Thoracic aorta (tissue), 2 donors: ENCODE results near the gene ZNF654. TPM values are rescaled to one million over a fixed set of nuclear protein-coding genes. Genes with fewer than 3 reads are reported as not detected.

ENCODE experiments used
- ATAC-seq: fragments of 150-250 bp; one replicate; pipeline ENCODE4 v1.8.0; 2017; ENCODE audit warnings: low read depth; ENCODE audit not compliant: insufficient number of reproducible peaks, low FRiP score
- DNase-seq: peaks from one replicate; pipeline ENCODE4 v3.0.0-alpha.2; 2020; ENCODE audit warnings: low spot score
- H3K27ac ChIP-seq, 2 donors: fragments of 200-600 bp; sonication (generic); 1 replicate in 1 of 2; 2 replicates in 1 of 2; pipeline ENCODE4 v1.5.1; 2016; ENCODE audit warnings: mild to moderate bottlenecking in 2 of 2, moderate library complexity in 2 of 2
- H3K27me3 ChIP-seq: fragments of 200-600 bp; sonication (generic); replicated peaks from 2 replicates; pipeline ENCODE4 v1.6.0; 2016; ENCODE audit warnings: mild to moderate bottlenecking; ENCODE audit not compliant: insufficient read depth
- H3K36me3 ChIP-seq: fragments of 200-600 bp; sonication (generic); one replicate; pipeline ENCODE4 v1.5.1; 2016
- H3K4me1 ChIP-seq, 2 donors: fragments of 200-600 bp; sonication (generic); 1 replicate in 1 of 2; 2 replicates in 1 of 2; pipeline versions ENCODE4 v1.5.1 to v1.6.0; 2016; ENCODE audit warnings: low read depth in 2 of 2, mild to moderate bottlenecking in 1 of 2; ENCODE audit not compliant: control insufficient read depth in 1 of 2
- H3K4me3 ChIP-seq: fragments of 200-600 bp; sonication (generic); 2 replicates; pipeline ENCODE4 v1.5.1; 2016; ENCODE audit warnings: mild to moderate bottlenecking
- H3K9me3 ChIP-seq: fragments of 200-600 bp; sonication (generic); 2 replicates; pipeline ENCODE4 v1.5.1; 2016
- total RNA-seq, 2 donors: library from RNA; depleted of rRNA; stranded (reverse); fragments of >200 nt; gene quantifications; one replicate each; pipeline versions ENCODE4 v1.1.0 to v1.2.3, GENCODE V29; 2016
- TF ChIP-seq, protein P1 (sequence below): fragments of 200-600 bp; sonication (generic); IDR thresholded peaks from one replicate; pipeline ENCODE4 v1.5.1; 2019; ENCODE audit warnings: antibody characterized with exemption

Gene ZNF654
- total RNA-seq, 2 donors from 2014 or later = 7.7 to 15.4 TPM

- Histone ChIP-seq H3K4me1 (no peaks in the 10 kb centered on the region), H3K36me3 (no peaks in the 10 kb centered on the region), H3K9me3 (peaks cover 4% of the 10 kb centered on the region), H3K27me3 (no peaks in the 10 kb centered on the region), H3K4me3 (no peak overlapping the region), H3K27ac (no peak overlapping the region)
- DNase-seq = no peak
- no peak for ATAC-seq
- TF ChIP-seq, protein P1, sequence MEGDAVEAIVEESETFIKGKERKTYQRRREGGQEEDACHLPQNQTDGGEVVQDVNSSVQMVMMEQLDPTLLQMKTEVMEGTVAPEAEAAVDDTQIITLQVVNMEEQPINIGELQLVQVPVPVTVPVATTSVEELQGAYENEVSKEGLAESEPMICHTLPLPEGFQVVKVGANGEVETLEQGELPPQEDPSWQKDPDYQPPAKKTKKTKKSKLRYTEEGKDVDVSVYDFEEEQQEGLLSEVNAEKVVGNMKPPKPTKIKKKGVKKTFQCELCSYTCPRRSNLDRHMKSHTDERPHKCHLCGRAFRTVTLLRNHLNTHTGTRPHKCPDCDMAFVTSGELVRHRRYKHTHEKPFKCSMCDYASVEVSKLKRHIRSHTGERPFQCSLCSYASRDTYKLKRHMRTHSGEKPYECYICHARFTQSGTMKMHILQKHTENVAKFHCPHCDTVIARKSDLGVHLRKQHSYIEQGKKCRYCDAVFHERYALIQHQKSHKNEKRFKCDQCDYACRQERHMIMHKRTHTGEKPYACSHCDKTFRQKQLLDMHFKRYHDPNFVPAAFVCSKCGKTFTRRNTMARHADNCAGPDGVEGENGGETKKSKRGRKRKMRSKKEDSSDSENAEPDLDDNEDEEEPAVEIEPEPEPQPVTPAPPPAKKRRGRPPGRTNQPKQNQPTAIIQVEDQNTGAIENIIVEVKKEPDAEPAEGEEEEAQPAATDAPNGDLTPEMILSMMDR = no peak
Measured at GRCh38 chr3:88188436-88188835, 129.4 kb downstream of the ZNF654 start.

- no peaks in the 10 kb centered on the region for H3K36me3 ChIP-seq
- no peaks in the 10 kb centered on the region for H3K4me1 ChIP-seq
- no peaks in the 10 kb centered on the region for H3K27me3 ChIP-seq
- no peak overlapping the region for H3K4me3 ChIP-seq
- no peak overlapping the region for H3K27ac ChIP-seq
- ATAC-seq (no peak), DNase-seq (no peak)
- H3K9me3 ChIP-seq = peaks cover 3% of the 10 kb centered on the region
- TF ChIP-seq, protein P1 = no peak
Measured at GRCh38 chr3:88189361-88189810, 130.3 kb downstream of the ZNF654 start.

DNA sequence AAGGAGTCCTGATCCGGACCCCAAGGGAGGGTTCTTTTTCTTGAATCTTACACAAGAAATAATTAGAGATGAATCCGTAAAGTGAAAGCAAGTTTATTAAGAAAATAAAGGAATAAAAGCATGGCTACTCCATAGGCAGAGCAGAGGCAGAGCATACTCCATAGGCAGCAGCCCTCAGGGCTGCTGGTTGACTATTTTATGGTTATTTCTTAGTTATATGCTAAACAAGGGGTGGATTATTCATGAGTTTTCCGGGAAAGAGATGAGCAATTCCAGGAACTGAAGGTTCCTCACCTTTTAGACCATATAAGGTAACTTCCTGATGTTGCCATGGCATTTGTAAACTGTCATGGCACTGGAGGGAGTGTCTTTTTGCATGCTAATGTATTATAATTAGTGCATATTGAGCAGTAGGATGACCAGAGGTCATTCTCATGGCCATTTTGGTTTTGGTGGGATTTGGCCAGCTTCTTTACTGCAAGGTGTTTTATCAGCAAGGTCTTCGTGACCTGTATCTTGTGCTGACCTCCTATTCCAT, 132.9 kb downstream of the ZNF654 start:
- H3K4me3 ChIP-seq = no peak overlapping the region
- H3K27me3 ChIP-seq = no peaks in the 10 kb centered on the region
- TF ChIP-seq, protein P1 = no peak
- DNase-seq (no peak), ATAC-seq (no peak)
- H3K36me3 ChIP-seq = no peaks in the 10 kb centered on the region
- no peaks in the 10 kb centered on the region for H3K9me3 ChIP-seq
- no peaks in the 10 kb centered on the region for H3K4me1 ChIP-seq
- no peak overlapping the region for H3K27ac ChIP-seq

DNA sequence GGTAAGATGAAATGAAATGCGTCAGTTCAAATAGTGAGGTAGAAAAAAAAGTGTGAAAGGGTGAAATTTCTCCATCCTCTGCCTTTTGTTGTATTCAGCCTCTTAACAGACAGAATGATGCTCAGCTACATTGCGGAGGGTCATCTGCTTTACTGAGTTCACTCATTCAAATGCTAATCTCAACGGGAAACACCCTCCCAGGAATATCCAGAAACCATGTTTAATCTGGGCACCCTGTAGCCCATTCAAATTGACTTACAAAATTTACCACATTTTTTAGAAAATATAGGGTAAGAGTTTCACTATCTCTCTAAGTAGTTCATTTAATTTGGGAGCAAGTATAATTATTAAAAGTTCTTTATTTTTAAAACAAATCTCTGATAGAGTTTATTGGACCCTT, 133.6 kb downstream of the ZNF654 start:
- ATAC-seq (no peak), DNase-seq (no peak)
- no peaks in the 10 kb centered on the region for H3K27me3 ChIP-seq
- TF ChIP-seq, protein P1 = no peak
- no peaks in the 10 kb centered on the region for H3K4me1 ChIP-seq
- H3K36me3 ChIP-seq = no peaks in the 10 kb centered on the region
- H3K4me3 ChIP-seq = no peak overlapping the region
- no peak overlapping the region for H3K27ac ChIP-seq
- H3K9me3 ChIP-seq = no peaks in the 10 kb centered on the region

Other genes starting within 250 kb of the ZNF654 start
- gene CGGBP1, start 250 bp upstream of the ZNF654 start, total RNA-seq = 10 to 100 TPM; 52.7 to 83.8 TPM
- 10 to 100 TPM; 20.8 to 32.2 TPM for gene C3orf38, start 90.7 kb downstream of the ZNF654 start, total RNA-seq